Endothelial cell of umbilical vein (primary cell): Measurements from ENCODE around the gene PAQR8. TPM values are rescaled to one million over a fixed set of nuclear protein-coding genes. Genes with fewer than 3 reads are reported as not detected.

Source experiments
- BruUV-seq: library from RNA; stranded (reverse); fragments of 400-500 nt; replicated peaks from 2 replicates; lab custom pipeline; 2021; lab: Mats Ljungman, UMichigan
- CTCF ChIA-PET: fragments of 300-600, 350-600 bp; sonication (Branson Sonifier 250); formaldehyde crosslinking; loops from one replicate; lab custom pipeline; 2021; ENCODE audit warnings: antibody characterized with exemption, inconsistent platforms; lab: Charles Lee
- POLR2A ChIA-PET: fragments of 300-600, 350-600 bp; sonication (Branson Sonifier 250); formaldehyde crosslinking; loops from one replicate; lab custom pipeline; 2021; ENCODE audit warnings: antibody characterized with exemption, inconsistent platforms; lab: Charles Lee
- DNase-seq: peaks from one replicate; pipeline ENCODE4 v3.0.0-alpha.2; 2011; ENCODE audit warnings: low read depth, low spot score
- FAIRE-seq: peaks from 2 replicates; lab custom pipeline; 2011; peaks lifted over from hg19 to GRCh38; lab: Jason Lieb, UNC
- H2AFZ ChIP-seq: 2 replicates; pipeline ENCODE4 v1.6.0; 2012; ENCODE audit warnings: low read depth, low read length, control low read depth, inconsistent platforms
- H3K27ac ChIP-seq: 2 replicates; pipeline ENCODE4 v1.5.1; 2011; ENCODE audit warnings: low read depth, mild to moderate bottlenecking, control low read depth, low read length, moderate library complexity; ENCODE audit not compliant: insufficient read depth
- H3K27me3 ChIP-seq, 2 experiments: 2 replicates each; pipeline versions ENCODE4 v1.6.0 to v1.6.1; 2011; ENCODE audit warnings: low read length in 2 of 2, mixed read lengths in 1 of 2; ENCODE audit not compliant: control insufficient read depth in 2 of 2, insufficient read depth in 2 of 2
- H3K36me3 ChIP-seq, 2 experiments: 2 replicates in 1 of 2; 3 replicates in 1 of 2; pipeline ENCODE4 v1.5.1; 2011; ENCODE audit warnings: low read length in 2 of 2, mild to moderate bottlenecking in 1 of 2, moderate library complexity in 1 of 2; ENCODE audit not compliant: control insufficient read depth in 2 of 2, insufficient read depth in 2 of 2; ENCODE audit errors: extremely low read depth in 1 of 2
- H3K4me1 ChIP-seq: 3 replicates; pipeline ENCODE4 v1.5.1; 2011; ENCODE audit warnings: mild to moderate bottlenecking, low read length; ENCODE audit not compliant: control insufficient read depth, insufficient read depth; ENCODE audit errors: extremely low read depth
- H3K4me2 ChIP-seq: 2 replicates; pipeline ENCODE4 v1.6.1; 2011; ENCODE audit warnings: low read length, control low read depth, mixed read lengths; ENCODE audit not compliant: insufficient read depth
- H3K4me3 ChIP-seq, 3 experiments: fragments of 200-600 bp in 1 of 3; sonication (generic), shearing (Covaris generic) in 1 of 3; replicated peaks in 1 of 3; 2 replicates each; pipeline ENCODE4 v1.5.1; 2011 to 2016; ENCODE audit warnings: control low read depth in 3 of 3, low read length in 3 of 3, mild to moderate bottlenecking in 2 of 3, inconsistent platforms in 1 of 3, low read depth in 1 of 3, moderate library complexity in 1 of 3; ENCODE audit not compliant: insufficient read depth in 1 of 3
- H3K79me2 ChIP-seq: 2 replicates; pipeline ENCODE4 v1.6.0; 2012; ENCODE audit warnings: low read length, inconsistent platforms; ENCODE audit not compliant: control insufficient read depth, insufficient read depth
- H3K9ac ChIP-seq: replicated peaks from 2 replicates; pipeline ENCODE3; 2011; ENCODE audit warnings: low read length, control low read depth; ENCODE audit not compliant: insufficient read depth; ENCODE audit errors: extremely low read depth
- H3K9me1 ChIP-seq: replicated peaks from 3 replicates; pipeline ENCODE4 v1.6.0; 2011; ENCODE audit warnings: mild to moderate bottlenecking, low read length; ENCODE audit not compliant: control insufficient read depth, insufficient read depth; ENCODE audit errors: extremely low read depth
- H3K9me3 ChIP-seq: replicated peaks from 2 replicates; pipeline ENCODE4 v1.5.1; 2012; ENCODE audit warnings: low read length, inconsistent platforms; ENCODE audit not compliant: control insufficient read depth, insufficient read depth
- H4K20me1 ChIP-seq: replicated peaks from 2 replicates; pipeline ENCODE3; 2011; ENCODE audit warnings: mild to moderate bottlenecking, low read length; ENCODE audit not compliant: control insufficient read depth, insufficient read depth; ENCODE audit errors: extremely low read depth
- EZH2 ChIP-seq: IDR thresholded peaks from 2 replicates; pipeline ENCODE4 v1.6.1; 2012; ENCODE audit warnings: borderline replicate concordance, low read depth, mild to moderate bottlenecking, moderate library complexity, low read length, inconsistent platforms; ENCODE audit not compliant: severe bottlenecking
- FOS ChIP-seq: IDR thresholded peaks from 2 replicates; pipeline ENCODE4 v1.6.1; 2011; ENCODE audit warnings: mild to moderate bottlenecking, low read length, moderate library complexity, borderline replicate concordance; ENCODE audit not compliant: insufficient read depth
- GATA2 ChIP-seq: IDR thresholded peaks from 2 replicates; pipeline ENCODE4 v1.7.0; 2011; ENCODE audit warnings: low read depth, mild to moderate bottlenecking, moderate library complexity, mixed read lengths, low read length; ENCODE audit not compliant: insufficient read length, insufficient read depth
- JUN ChIP-seq: IDR thresholded peaks from 2 replicates; pipeline ENCODE4 v1.6.1; 2011; ENCODE audit warnings: borderline replicate concordance, low read depth; ENCODE audit not compliant: insufficient read length, insufficient read depth
- MYC ChIP-seq: IDR thresholded peaks from one replicate; pipeline ENCODE4 v1.6.1; 2011; ENCODE audit warnings: mild to moderate bottlenecking, low read depth, low read length
- POLR2A ChIP-seq: IDR thresholded peaks from 2 replicates; pipeline ENCODE4 v1.6.1; 2012; ENCODE audit warnings: low read depth, mild to moderate bottlenecking, control low read depth, low read length
- dilution Hi-C: fragments of 300-500 bp; cut with MboI; formaldehyde crosslinking; loops from one replicate; pipeline ENCODE4 v1.15.0; 2019; ENCODE audit warnings: low sequenced_read_pairs; ENCODE audit not compliant: extremely low pct_ligation_motif_present
- intact Hi-C: fragments of 100-400 bp; cut with micrococcal nuclease; formaldehyde crosslinking; loops from one replicate; pipeline ENCODE4 v1.10.0; 2022
- polyA plus RNA-seq, 4 experiments: library from polyadenylated mRNA; depleted of rRNA in 3 of 4; stranded (reverse) in 3 of 4; unstranded in 1 of 4; fragments of >200 nt; gene quantifications; 2 replicates each; pipeline versions ENCODE4 v1.2.1 to v1.2.3, GENCODE V29; 2011 to 2012; ENCODE audit warnings: missing spikeins in 1 of 4
- total RNA-seq: library from RNA; stranded (reverse); gene quantifications from 2 replicates; pipeline ENCODE4 v1.2.3, GENCODE V29; 2021
- TF ChIP-seq, protein P1 (sequence below), 2 donors: IDR thresholded peaks; 1 replicate in 1 of 2; 2 replicates in 1 of 2; pipeline ENCODE4 v1.5.1; 2011; ENCODE audit warnings: low read length in 2 of 2, mild to moderate bottlenecking in 2 of 2, moderate library complexity in 2 of 2, control low read depth in 1 of 2, inconsistent platforms in 1 of 2, low read depth in 1 of 2; ENCODE audit not compliant: insufficient read depth in 1 of 2; ENCODE audit errors: extremely low read depth in 1 of 2
- TF ChIP-seq, protein P2 (sequence below): IDR thresholded peaks from 2 replicates; pipeline ENCODE4 v1.6.1; 2011; ENCODE audit not compliant: insufficient read depth, insufficient read length

PAQR8 gene
- total and polyA plus RNA-seq, 2 donors (not counting 3 experiments of a cell fraction or from before 2014, with no cell fraction given), result 4.3 to 6.0 TPM

DNA sequence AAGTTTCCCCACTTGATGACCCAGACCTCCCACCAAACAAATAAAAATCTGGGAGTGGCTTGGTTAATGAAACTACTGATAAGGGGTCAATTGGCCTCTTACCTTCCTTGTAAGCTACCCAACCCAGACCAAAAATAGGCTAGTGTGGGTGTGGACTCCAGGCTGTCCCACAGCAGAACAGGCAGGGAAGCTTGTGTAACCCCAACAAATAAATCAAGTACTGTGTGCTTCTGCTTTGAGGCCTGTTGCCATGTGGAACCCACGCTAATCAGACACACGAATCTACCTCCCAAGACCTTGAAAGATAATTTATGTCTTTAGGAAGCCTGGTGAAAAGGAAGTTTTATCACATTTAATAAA, 33.7 kb upstream of the PAQR8 start:
- no TSS peak for BruUV-seq
- dilution Hi-C loops (no loop called here), intact Hi-C loops (no loop called here)
- H3K4me1 ChIP-seq, result no peaks in the 10 kb centered on the region
- no peaks in the 10 kb centered on the region for H3K9me3 ChIP-seq
- H3K27ac ChIP-seq, result no peak overlapping the region
- H3K4me2 ChIP-seq, result no peak overlapping the region
- peaks cover 0 to 7% of the 10 kb centered on the region in 2 experiments for H3K27me3 ChIP-seq
- no peak for FAIRE-seq
- H4K20me1 ChIP-seq, result no peaks in the 10 kb centered on the region
- no peak overlapping the region for H3K9ac ChIP-seq
- TF ChIP-seq EZH2 (no peak), JUN (no peak), FOS (no peak), MYC (no peak), GATA2 (no peak), POLR2A (no peak)
- TF ChIP-seq, protein P1, sequence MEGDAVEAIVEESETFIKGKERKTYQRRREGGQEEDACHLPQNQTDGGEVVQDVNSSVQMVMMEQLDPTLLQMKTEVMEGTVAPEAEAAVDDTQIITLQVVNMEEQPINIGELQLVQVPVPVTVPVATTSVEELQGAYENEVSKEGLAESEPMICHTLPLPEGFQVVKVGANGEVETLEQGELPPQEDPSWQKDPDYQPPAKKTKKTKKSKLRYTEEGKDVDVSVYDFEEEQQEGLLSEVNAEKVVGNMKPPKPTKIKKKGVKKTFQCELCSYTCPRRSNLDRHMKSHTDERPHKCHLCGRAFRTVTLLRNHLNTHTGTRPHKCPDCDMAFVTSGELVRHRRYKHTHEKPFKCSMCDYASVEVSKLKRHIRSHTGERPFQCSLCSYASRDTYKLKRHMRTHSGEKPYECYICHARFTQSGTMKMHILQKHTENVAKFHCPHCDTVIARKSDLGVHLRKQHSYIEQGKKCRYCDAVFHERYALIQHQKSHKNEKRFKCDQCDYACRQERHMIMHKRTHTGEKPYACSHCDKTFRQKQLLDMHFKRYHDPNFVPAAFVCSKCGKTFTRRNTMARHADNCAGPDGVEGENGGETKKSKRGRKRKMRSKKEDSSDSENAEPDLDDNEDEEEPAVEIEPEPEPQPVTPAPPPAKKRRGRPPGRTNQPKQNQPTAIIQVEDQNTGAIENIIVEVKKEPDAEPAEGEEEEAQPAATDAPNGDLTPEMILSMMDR (IDR thresholded peaks at IDR 0.05; ENCODE audit: extremely low read depth in 1 of 2, insufficient read depth in 1 of 2, low read depth in 1 of 2, low read length in 2 of 2), result no peak
- TF ChIP-seq, protein P2, sequence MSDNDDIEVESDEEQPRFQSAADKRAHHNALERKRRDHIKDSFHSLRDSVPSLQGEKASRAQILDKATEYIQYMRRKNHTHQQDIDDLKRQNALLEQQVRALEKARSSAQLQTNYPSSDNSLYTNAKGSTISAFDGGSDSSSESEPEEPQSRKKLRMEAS, result no peak
- no peaks in the 10 kb centered on the region for H3K79me2 ChIP-seq
- POLR2A ChIA-PET, result no interaction called here
- no peak overlapping the region for H2AFZ ChIP-seq
- H3K9me1 ChIP-seq, result no peaks in the 10 kb centered on the region
- H3K4me3 ChIP-seq, result no peak overlapping the region
- no peaks in the 10 kb centered on the region for H3K36me3 ChIP-seq
- DNase-seq, result no peak
- CTCF ChIA-PET, result interaction anchor here (0.9 kb wide), 1 partner anchor 323 kb away, joined by 3 read pairs; no protein-coding TSS in a partner anchor
